WTC11 (cell line): ENCODE measurements around the gene INPP4A.

ENCODE experiments used
- CBFB ChIP-seq: sonication (generic); formaldehyde crosslinking; IDR thresholded peaks from 2 replicates; pipeline ENCODE4 v1.8.1; 2022; ENCODE audit warnings: mild to moderate bottlenecking, low read depth, missing genetic modification reagents
- CTCF ChIP-seq: fragments of 200-600 bp; IDR thresholded peaks from 2 replicates; pipeline ENCODE4 v1.8.0; 2022; ENCODE audit warnings: antibody characterized with exemption
- FOXK1 ChIP-seq: sonication (generic); formaldehyde crosslinking; IDR thresholded peaks from 2 replicates; pipeline ENCODE4 v1.8.0; 2022; ENCODE audit warnings: mild to moderate bottlenecking, moderate library complexity, missing genetic modification reagents
- FOXP4 ChIP-seq: sonication (generic); formaldehyde crosslinking; IDR thresholded peaks from 2 replicates; pipeline ENCODE4 v1.8.0; 2022; ENCODE audit warnings: mild to moderate bottlenecking, missing genetic modification reagents
- MAX ChIP-seq: sonication (generic); formaldehyde crosslinking; IDR thresholded peaks from 2 replicates; pipeline ENCODE4 v1.8.0; 2022; ENCODE audit warnings: mild to moderate bottlenecking, missing genetic modification reagents
- MYBL2 ChIP-seq: sonication (generic); formaldehyde crosslinking; IDR thresholded peaks from 2 replicates; pipeline ENCODE4 v1.8.1; 2023; ENCODE audit warnings: mild to moderate bottlenecking, moderate library complexity, missing genetic modification reagents
- STAT6 ChIP-seq: sonication (generic); formaldehyde crosslinking; conservative IDR thresholded peaks from 2 replicates; pipeline ENCODE4 v1.8.1; 2023; ENCODE audit warnings: mild to moderate bottlenecking, low read depth, missing genetic modification reagents, moderate library complexity
- TEAD1 ChIP-seq: sonication (generic); formaldehyde crosslinking; IDR thresholded peaks from 2 replicates; pipeline ENCODE4 v1.8.0; 2022; ENCODE audit warnings: mild to moderate bottlenecking, missing genetic modification reagents
- TEAD4 ChIP-seq: sonication (generic); formaldehyde crosslinking; IDR thresholded peaks from 2 replicates; pipeline ENCODE4 v1.8.0; 2022; ENCODE audit warnings: mild to moderate bottlenecking, missing genetic modification reagents
- ZNF121 ChIP-seq: sonication (generic); formaldehyde crosslinking; IDR thresholded peaks from 2 replicates; pipeline ENCODE4 v1.8.0; 2023; ENCODE audit warnings: missing genetic modification reagents
- ZNF232 ChIP-seq: sonication (generic); formaldehyde crosslinking; IDR thresholded peaks from 2 replicates; pipeline ENCODE4 v1.8.0; 2022; ENCODE audit warnings: mild to moderate bottlenecking, missing genetic modification reagents

- TF ChIP-seq CTCF, result no peak
- TF ChIP-seq CBFB (CRISPR knock-in tag), result no peak
- TF ChIP-seq ZNF232 (CRISPR knock-in tag), result no peak
- TF ChIP-seq TEAD4 (CRISPR knock-in tag), result no peak
- TF ChIP-seq MYBL2 (CRISPR knock-in tag), result no peak
- no peak for TF ChIP-seq STAT6
- no peak for TF ChIP-seq MAX (CRISPR knock-in tag)
- no peak for TF ChIP-seq FOXP4 (CRISPR knock-in tag)
- TF ChIP-seq TEAD1 (CRISPR knock-in tag), result no peak
- no peak for TF ChIP-seq ZNF121 (CRISPR knock-in tag)
- TF ChIP-seq FOXK1 (CRISPR knock-in tag), result no peak
Measured at GRCh38 chr2:98580656-98581284, 136.1 kb downstream of the INPP4A start.
